ENCODE results near the gene HHAT.
A peak's percentile ranks its signal among the peaks of the same experiment; 100 is the strongest.

HHAT gene

DNA sequence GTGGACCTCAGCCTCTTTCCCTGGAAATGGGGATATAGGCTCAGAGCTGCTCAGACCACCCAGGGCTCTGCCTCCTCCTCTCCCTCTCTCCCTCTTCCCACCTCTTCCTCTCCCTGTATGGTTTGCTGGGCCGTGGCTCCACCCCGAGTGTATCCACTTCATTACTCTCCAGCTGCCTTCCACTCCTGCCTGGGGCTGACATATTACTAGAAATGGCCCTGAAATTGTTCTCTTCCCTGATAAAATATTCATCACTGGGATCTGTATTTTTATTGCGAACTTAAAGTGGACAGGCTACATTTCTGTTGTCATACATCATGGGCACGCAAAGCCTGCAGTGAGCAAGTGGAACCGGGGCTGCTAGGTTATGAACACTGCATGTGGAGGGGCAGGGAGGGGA, 225.0 kb downstream of the HHAT start:
- DNase-seq (ENCODE audit: low read depth) = no peak

DNA sequence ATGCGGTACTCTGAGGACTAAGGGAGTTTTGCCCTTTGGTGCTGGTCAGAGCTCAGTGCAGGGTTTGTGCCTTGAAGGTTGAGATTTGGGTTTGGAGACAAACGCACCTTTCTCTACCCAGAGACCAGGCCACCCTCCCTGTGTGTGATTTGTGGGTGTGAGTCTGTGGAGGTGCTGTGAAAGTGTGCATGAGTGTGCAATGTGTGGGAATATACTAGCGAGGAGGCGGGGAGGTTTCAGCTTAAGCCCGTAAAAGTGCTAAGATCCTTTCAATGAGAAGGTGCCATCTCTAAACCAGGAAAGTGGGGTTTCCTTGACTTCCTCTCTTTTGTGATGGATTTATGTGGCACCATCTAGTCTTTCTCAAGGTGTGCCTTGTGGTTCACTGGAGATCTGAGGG, 225.7 kb downstream of the HHAT start:
- no peak for DNase-seq (ENCODE audit: low read depth)

DNA sequence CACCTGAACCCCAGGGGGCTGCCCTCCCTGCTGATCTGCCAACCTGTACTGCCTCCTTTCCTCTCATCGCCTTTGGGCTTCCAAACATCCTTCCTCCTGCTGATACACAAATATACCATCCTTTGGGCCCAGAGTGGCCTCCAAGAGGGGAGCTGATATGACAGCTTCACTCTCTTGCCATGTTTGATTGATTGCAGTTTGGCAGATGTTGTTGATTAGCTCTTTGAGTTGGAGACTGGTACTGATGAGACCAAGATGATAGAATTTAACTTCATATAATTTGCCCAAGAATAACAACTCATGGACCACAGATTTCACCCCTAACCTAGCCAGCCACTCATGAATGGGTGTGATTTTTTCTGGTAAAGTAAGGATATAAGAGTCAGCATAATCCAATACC, 227.8 kb downstream of the HHAT start:
- DNase-seq (ENCODE audit: low read depth) = no peak

DNA sequence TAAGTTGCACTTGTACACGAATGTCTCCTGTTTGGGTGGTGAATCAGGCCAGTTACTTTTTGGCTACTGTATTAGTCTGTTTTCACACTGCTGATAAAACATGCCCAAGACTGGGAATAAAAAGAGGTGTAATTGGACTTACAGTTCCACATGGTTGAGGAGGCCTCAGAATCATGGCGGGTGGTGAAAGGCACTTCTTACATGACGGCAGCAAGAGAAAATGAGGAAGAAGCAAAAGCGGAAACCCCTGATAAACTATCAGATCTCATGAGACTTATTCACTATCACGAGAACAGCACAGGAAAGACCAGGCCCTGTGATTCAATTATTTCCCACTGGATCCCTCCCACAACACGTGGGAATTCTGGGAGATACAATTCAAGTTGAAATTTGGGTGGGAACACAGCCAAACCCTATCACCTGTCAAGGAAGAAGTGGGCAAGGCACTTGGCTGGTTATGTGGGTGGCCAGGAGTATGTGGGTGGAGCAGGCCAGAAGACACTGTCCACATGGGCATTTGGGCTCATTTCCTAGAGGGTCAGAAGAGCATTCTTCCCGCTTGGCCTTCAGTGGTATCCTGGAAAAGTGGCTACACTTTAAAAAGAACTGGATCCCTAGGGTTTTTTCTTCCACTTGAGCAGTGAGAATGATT, 228.8 kb downstream of the HHAT start:
- no peak for DNase-seq (ENCODE audit: low read depth)

- no peak for DNase-seq (ENCODE audit: low read depth)
These were observed 229.6 kb downstream of the HHAT start for GRCh38 chr1:210558302-210558701.

DNA sequence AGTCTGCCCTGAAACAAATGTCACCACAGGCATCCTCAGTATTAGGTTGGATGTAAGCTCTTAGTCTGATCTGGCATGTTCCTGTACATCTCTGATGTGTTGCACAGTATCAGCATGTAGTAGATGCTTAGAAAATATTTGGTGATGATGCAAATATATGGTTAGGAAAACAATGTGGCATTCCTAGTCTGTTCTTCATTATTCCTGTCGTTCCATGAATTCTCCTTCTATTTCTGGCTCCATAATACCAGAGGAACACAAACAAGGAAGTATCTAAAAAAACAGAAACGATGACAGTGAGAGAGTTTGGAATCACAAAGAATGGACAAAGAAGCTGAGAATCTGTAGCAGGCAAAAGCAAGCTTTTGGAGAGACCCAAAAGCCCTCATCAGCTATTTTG, 236.6 kb downstream of the HHAT start:
- no peak for DNase-seq (ENCODE audit: low read depth)

GRCh38 chr1:210568631-210569030, 239.9 kb downstream of the HHAT start:
- no peak for DNase-seq (ENCODE audit: low read depth)

GRCh38 chr1:210570116-210570515, 241.4 kb downstream of the HHAT start:
- no peak for DNase-seq (ENCODE audit: low read depth)

- DNase-seq (ENCODE audit: low read depth) = no peak
These were observed 242.9 kb downstream of the HHAT start for GRCh38 chr1:210571356-210572284.

DNA sequence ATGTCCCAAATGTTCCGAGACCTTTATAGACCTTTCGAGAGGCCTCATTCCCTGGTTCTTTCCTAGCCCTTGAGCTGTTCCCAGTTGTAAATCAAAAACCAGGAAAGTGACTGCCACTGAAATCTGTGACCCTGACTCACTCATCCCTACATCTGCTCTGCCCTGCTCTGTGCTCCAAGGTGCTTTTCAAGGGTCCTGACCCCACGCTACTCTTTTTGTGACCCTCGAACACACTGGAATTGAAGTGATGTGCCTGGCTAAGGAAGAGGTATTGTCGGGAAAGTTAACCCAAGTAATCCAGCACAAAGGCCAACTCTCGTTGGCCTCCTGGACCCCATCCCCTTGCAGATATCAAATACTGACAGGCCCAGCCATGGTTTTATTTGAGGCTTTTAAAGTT, 244.4 kb downstream of the HHAT start:
- no peak for DNase-seq (ENCODE audit: low read depth)

DNA sequence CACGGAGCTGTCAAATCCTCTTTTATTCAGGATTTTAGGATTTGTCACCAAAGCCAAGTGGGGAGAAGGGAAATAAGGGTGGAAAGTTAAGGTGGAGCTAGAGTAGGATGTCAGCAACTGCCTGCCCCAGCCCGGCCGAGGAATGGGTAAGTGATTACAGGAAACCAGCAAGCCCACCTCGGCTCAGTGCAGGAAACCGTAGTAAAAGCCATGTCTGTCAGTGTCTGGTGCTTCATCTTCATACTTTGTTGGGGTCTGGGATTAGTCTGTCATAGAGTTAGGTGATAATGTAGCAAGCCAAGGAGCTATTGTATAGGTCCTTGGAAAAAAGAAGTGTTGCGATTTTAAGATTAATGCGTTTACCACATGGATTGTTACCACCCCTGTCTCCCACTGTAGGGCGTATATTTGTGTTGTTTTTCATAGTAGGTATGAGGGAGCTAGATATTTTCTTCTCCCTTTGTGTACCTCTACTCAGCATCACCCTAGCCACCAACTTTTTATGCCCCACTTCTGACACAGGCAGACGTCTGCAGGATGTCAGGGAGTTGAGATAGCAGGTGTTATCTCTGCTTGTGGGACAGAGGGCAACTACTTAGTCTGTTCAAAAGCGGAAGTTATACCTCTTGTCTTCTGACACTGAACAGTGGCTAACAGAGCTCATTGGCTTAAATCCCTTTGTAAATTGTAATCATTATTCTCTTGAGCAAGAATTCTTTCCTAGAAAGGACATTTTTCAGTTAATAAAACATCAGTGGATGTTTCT, 253.7 kb downstream of the HHAT start:
- no peak for DNase-seq (ENCODE audit: low read depth)

DNA sequence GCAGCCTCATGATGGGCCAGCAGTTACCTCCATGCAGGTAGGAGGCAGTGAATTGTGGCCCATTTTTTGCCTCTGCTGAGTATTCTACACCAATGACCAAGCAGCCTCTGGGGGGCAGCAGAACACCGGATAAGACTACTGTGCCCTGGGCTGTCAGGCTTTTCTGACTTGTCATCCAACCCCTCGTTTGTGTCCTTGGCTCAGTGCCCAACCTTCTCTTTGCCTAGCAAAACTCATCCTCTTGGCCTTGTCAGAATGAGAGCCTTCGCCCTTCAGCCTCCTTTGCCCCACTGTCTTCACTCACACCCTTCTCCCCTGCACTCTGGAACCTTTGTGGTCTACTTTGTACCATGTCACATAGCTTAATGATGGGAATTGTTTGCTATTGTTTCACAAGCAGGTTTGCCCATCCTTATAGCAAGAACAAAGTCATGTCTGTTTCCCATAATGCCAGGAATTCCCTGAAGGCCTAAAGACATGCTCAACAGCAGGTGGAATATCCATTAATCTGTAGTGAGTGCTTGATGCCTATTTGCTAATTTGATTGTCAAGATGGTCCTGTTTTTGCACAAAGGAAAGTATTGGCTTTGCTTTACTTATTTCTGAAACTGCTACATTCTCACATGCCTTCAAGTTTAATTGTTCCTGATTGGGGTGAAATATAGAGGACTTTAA, 255.9 kb downstream of the HHAT start:
- peak; percentile 1 for DNase-seq (ENCODE audit: low read depth)

- DNase-seq (ENCODE audit: low read depth) = no peak
These were observed 258.1 kb downstream of the HHAT start for GRCh38 chr1:210586771-210587170.

GRCh38 chr1:210587566-210587965, 258.9 kb downstream of the HHAT start:
- DNase-seq (ENCODE audit: low read depth) = no peak

- DNase-seq (ENCODE audit: low read depth) = no peak
These were observed 259.7 kb downstream of the HHAT start for GRCh38 chr1:210588357-210588756.

DNA sequence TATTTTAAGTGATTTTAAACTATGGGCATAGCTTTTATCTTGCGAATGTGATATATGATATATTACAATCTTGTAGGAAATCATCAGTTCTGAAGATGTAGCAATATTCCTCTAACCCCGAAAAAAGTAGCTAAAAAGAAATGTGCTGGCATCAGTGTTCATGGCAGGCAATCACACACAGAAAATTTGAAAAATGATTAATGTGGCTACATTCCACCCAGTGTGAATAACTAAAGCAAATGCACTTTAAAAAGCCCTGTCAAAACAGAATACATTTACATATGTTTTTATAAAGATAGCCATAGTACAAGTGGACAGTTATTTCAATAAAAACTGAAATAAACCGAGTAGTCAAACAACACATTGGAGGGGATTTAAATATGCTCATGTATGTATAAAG, 260.2 kb downstream of the HHAT start:
- DNase-seq (ENCODE audit: low read depth) = no peak

DNA sequence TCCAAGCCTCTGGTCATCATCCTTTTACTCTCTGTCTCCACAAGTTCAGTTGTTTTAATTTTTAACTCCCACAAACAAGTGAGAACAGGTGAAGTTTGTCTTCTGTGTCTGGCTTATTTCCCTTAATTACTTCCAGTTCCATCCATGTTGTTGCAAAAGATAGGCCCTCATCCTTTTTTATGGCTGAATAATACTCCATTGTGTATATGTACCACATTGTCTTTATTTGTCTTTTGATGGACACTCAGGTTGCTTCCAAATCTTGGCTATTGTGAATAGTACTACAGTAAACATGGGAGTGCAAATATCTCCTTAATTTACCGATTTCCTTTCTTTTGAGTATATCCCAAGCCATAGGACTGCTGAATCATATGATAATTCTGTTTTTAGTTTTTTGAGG, 262.5 kb downstream of the HHAT start:
- DNase-seq (ENCODE audit: low read depth) = no peak

GRCh38 chr1:210594605-210595004, 265.9 kb downstream of the HHAT start:
- no peak for DNase-seq (ENCODE audit: low read depth)

GRCh38 chr1:210596641-210597040, 267.9 kb downstream of the HHAT start:
- DNase-seq (ENCODE audit: low read depth) = no peak

DNA sequence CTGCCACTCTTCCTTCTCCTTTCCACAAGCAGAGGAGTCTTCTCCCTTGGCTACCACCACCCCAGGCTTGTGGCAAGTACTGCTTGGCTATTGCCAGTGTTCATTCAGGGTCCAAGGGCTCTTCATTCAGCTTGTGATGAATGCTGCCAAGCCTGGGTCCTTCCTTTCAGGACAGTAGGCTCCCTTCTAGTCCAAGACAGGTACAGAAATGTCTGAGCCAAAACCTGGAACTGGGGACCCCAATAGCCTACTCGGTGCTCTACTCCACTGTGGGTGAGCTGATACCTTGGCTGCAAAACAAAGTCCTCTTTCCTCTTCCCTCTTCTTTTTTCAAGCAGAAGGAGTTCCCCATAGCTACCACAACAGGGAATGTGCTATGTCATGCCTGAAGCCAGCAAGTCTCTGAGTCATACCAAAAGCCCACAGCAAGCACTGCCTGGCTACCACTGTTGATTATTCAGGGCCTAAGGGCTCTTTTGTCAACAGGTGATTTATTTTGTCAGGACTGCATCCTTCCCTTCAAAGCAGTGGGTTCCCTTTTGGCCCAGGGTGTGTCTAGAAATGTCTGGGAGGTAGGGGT, 268.9 kb downstream of the HHAT start:
- no peak for DNase-seq (ENCODE audit: low read depth)

DNA sequence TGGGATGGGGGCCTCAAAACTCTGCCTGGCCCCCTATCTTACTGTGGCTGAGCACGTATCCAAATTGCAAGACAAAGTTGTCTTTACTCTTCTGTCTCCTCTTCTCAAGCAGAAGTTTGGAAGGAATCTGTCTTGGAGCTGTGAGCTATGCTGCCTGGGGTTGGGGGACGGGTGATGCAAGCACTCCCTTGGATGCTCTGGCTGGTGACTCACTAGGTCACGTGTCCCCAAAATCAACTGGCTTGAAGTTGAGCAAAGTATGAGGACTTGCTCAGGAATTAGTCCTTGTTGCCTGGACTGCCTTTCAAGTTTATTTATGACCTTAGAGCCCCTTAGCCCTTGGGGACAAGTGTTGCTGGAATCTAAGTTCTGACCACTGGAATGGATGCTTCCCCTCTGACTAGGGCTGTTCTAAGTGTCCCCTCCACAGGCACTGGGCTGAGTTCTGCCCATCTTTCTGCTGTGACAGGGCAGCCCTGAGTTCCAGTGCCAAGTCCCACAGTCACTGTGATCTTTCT, 269.5 kb downstream of the HHAT start:
- no peak for DNase-seq (ENCODE audit: low read depth)

Measured in T-helper 22 cell (primary cell).